OCI-LY3 (cell line): Measurements from ENCODE around the gene FKBP14.

Experiments used
- EZH2phosphoT487 ChIP-seq: fragments of 200-600 bp; shearing (Covaris generic); IDR thresholded peaks from 2 replicates; pipeline ENCODE4 v1.6.1; 2018; ENCODE audit warnings: antibody characterized with exemption, mixed run types, low read depth
- TF ChIP-seq, protein P1 (sequence below): fragments of 200-600, 300-600 bp; sonication (generic); IDR thresholded peaks from 2 replicates; pipeline ENCODE4 v1.5.1; 2014; ENCODE audit warnings: antibody characterized with exemption, low read length, low read depth

- TF ChIP-seq, protein P1, sequence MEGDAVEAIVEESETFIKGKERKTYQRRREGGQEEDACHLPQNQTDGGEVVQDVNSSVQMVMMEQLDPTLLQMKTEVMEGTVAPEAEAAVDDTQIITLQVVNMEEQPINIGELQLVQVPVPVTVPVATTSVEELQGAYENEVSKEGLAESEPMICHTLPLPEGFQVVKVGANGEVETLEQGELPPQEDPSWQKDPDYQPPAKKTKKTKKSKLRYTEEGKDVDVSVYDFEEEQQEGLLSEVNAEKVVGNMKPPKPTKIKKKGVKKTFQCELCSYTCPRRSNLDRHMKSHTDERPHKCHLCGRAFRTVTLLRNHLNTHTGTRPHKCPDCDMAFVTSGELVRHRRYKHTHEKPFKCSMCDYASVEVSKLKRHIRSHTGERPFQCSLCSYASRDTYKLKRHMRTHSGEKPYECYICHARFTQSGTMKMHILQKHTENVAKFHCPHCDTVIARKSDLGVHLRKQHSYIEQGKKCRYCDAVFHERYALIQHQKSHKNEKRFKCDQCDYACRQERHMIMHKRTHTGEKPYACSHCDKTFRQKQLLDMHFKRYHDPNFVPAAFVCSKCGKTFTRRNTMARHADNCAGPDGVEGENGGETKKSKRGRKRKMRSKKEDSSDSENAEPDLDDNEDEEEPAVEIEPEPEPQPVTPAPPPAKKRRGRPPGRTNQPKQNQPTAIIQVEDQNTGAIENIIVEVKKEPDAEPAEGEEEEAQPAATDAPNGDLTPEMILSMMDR = no peak
- TF ChIP-seq EZH2phosphoT487 = no peak
These were observed 50.2 kb downstream of the FKBP14 start for GRCh38 chr7:29976266-29976665.
